AG04449 (cell line): Measurements from ENCODE around the gene PIP4K2C.

Source experiments
- CTCF ChIA-PET: fragments of 350-600 bp; formaldehyde crosslinking; extraction: SDS; loops from one replicate; lab custom pipeline; 2021; ENCODE audit warnings: antibody characterized with exemption; lab: Yijun Ruan, JAX
- POLR2A ChIA-PET: fragments of 400-600, 350-600 bp; formaldehyde crosslinking; extraction: SDS; loops from one replicate; lab custom pipeline; 2020; ENCODE audit warnings: antibody characterized with exemption, inconsistent platforms; lab: Yijun Ruan, JAX
- DNase-seq: peaks from one replicate; pipeline ENCODE4 v3.0.0-alpha.2; 2010; ENCODE audit warnings: low read depth, low spot score
- H3K4me3 ChIP-seq: 2 replicates; pipeline ENCODE4 v1.5.1; 2011; ENCODE audit warnings: low read depth, mild to moderate bottlenecking, control low read depth, low read length
- TF ChIP-seq, protein P1 (sequence below): IDR thresholded peaks from one replicate; pipeline ENCODE4 v1.5.1; 2011; ENCODE audit warnings: mild to moderate bottlenecking, moderate library complexity, low read length, control low read depth, inconsistent platforms; ENCODE audit not compliant: insufficient read depth; ENCODE audit errors: missing control alignments

Gene PIP4K2C

DNA sequence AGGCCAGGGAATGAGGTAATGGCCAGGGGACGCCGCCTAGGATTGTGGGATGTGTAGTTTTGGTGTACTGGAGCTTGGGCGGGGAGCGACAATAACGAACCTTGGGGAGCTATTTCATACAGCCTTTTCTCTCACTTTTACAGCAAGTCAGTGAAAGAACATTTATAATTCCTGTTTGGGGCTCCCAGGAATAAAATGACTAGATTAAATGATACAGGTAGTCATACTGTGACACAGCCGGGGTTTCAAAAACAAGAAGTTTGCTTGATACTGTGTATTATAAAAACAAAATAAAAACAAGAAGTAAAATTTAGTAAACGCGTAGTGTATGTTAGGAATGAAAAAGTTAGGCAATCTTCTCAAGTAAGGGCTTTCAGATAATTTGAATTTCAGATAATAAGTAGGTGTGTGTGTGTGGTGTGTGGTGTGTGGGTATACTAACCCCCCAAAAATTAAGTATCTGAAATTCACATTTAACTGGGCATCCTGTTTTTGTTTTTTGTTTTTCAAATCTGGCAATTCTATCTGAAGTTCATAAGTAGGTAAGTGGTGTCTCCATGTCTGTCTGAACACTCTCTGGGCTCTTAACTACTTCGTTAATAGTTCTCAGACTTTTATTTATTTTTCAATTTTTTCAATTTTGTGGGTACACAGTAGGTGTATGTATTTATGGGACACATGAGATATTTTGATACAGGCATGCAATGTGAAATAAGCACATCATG is 43.5 kb upstream of the PIP4K2C start:
- TF ChIP-seq, protein P1, sequence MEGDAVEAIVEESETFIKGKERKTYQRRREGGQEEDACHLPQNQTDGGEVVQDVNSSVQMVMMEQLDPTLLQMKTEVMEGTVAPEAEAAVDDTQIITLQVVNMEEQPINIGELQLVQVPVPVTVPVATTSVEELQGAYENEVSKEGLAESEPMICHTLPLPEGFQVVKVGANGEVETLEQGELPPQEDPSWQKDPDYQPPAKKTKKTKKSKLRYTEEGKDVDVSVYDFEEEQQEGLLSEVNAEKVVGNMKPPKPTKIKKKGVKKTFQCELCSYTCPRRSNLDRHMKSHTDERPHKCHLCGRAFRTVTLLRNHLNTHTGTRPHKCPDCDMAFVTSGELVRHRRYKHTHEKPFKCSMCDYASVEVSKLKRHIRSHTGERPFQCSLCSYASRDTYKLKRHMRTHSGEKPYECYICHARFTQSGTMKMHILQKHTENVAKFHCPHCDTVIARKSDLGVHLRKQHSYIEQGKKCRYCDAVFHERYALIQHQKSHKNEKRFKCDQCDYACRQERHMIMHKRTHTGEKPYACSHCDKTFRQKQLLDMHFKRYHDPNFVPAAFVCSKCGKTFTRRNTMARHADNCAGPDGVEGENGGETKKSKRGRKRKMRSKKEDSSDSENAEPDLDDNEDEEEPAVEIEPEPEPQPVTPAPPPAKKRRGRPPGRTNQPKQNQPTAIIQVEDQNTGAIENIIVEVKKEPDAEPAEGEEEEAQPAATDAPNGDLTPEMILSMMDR, result no peak

DNA sequence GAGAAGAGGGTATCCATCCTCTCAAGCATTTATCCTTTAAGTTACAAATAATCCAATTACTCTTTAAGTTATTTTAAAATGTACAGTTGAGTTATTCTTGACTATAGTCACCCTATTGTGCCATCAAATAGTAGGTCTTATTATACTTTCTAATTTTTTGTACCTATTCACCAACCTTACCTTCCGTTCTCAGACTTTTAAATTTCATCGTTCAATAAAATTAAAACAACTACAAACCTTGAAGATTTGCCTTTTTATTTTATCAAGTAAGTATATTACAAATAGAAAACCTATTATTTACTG is 43.0 kb upstream of the PIP4K2C start:
- H3K4me3 ChIP-seq, result no peak overlapping the region
- CTCF ChIA-PET, result no interaction called here
- no peak for DNase-seq
- TF ChIP-seq, protein P1, result no peak
- POLR2A ChIA-PET, result no interaction called here

More for the DNA sequence above, 43.5 kb upstream of the PIP4K2C start:
- peak overlapping the region; percentile 25 for H3K4me3 ChIP-seq
- ChIA-PET CTCF (interaction anchor here (1.6 to 2.0 kb wide), 3 partner anchors 12 to 36 kb away, joined by 3 to 11 read pairs (median 11); no protein-coding TSS in a partner anchor), POLR2A (interaction anchor here (0.6 to 2.2 kb wide), 5 partner anchors 9 to 28 kb away, joined by 3 to 12 read pairs (median 4); partner anchors contain the start of gene DDIT3)
- DNase-seq, result no peak

DNA sequence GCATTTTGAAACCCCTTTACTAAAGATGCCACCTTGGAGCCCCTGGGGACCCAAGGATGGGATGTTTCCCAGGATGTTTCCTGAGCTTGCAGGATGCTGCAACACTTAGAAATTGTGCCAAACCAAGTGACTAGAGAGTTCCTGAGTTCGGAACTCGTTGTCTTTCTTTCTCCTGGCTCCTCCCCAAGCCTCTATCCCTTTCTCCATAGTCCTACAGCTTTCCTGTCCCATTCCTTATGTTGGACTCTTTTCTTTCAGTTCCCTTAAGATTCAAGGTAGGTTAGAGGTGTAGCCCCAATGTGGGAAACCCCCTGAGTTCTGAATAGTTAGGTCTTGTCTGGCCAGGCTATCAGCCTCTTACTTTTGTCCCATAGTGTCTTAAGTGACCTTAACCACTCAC is 42.5 kb upstream of the PIP4K2C start:
- TF ChIP-seq, protein P1, result no peak
- ChIA-PET CTCF (no interaction called here), POLR2A (no interaction called here)
- no peak overlapping the region for H3K4me3 ChIP-seq
- no peak for DNase-seq

DNA sequence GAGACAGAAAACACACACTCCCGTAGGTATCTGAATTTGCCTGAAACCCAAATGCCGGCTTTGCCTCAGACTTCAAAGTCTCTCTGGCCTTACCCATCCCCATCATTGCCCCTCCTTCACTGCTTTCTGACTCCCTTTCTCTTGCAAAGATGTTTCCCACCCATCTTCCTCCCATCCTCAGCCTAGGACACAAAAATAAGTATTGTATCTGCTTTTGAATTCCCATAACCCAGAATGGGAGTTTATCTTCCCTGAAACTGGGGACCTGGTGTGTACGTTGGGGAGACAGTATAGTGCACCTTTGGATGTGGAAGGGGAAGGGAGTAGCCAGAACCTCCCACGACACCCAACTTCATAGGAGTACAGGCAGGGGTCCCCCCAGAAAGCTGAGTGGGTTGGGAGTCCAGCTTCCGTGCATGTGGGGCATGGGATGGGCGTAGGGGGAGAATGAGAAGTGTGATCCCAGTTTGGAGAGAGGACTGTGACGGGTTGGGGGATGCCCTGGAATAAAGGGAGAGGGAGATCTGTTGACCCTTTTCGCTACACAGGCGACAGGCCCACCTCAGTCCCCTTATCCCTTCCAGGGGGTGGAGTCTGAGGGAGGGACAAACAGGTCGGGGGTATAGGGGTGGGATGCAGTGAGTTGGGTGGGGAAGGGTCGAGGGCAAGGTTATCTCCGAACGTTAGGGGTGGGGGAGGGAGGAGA is 41.6 kb upstream of the PIP4K2C start:
- CTCF ChIA-PET, result interaction anchor here (1.0 kb wide), 1 partner anchor 34 kb away, joined by 4 read pairs; no protein-coding TSS in a partner anchor
- TF ChIP-seq, protein P1, result no peak
- POLR2A ChIA-PET, result no interaction called here
- no peak for DNase-seq
- H3K4me3 ChIP-seq, result peak overlapping the region; percentile 62

DNA sequence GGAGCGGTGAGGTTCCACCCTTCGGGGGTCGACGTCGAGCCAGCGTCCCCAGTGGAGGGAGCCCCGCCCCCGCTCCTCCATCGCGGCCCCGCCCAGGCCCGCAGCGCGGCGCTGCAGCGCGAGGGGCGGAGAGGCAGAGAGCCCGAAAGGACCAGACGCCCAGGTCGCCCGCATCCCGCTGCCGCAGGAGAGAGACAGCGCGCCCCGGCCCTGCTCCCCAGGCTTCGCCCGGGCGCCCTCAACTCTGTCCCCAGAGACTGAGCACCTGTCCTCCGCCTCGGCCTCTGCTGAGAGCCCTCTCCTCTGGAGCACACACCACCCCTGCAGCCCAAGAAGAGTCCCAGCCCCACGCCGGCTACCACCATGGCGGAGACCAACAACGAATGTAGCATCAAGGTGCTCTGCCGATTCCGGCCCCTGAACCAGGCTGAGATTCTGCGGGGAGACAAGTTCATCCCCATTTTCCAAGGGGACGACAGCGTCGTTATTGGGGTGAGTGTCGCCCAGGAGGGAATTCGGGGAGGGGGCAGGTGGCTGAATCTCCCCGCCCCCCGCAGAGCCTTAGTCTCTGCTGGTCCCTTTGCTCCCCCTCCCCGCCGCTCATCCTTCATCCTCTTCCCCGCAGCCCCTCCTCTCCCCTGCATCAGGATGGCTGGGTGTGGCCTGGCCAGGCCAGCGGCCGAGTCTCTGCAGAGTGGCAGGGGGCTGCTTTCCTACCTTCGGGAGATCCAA is 40.9 kb upstream of the PIP4K2C start, which contains the start of gene KIF5A:
Gene KIF5A (plus strand): TSS at position 136 of the 732 bp plus-strand sequence. CDS start 228 bp downstream, at position 364.
- ChIA-PET POLR2A (no interaction called here), CTCF (interaction anchor here (1.0 kb wide), 1 partner anchor 33 kb away, joined by 4 read pairs; no protein-coding TSS in a partner anchor)
- peak within 1 kb of the TSS; percentile 62 for H3K4me3 ChIP-seq
- no peak for DNase-seq
- TF ChIP-seq, protein P1, result no peak
